Measurements from ENCODE around the gene EIF3I.

EIF3I gene

DNA sequence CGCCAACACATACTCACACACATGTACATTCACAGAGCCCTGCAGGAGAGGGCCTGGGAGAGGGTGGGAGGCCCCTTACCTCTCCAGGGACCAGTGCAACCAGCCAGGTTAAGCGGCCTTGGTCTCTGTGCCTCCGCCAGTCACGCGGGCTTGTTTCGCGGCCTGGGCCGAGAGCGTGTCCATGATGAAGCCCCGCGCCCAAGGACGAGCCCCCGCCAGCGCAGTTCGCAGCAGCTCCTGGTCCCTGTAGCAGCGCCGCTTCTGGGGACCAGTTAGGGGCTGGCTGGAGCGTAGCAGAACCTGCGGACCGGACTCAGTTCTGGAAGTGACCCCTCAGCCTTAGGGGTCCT is 17.6 kb downstream of the EIF3I start:
- Histone ChIP-seq H3K9me3 (ENCODE audit: control insufficient read depth, low read length) (no peaks in the 10 kb centered on the region), H3K4me1 (ENCODE audit: control insufficient read depth, insufficient read depth, low read length) (peaks cover 35% of the 10 kb centered on the region), H3K27me3 (replicated peaks; ENCODE audit: control insufficient read depth, insufficient read depth, low read length) (no peaks in the 10 kb centered on the region), H3K9ac (ENCODE audit: low read length) (peak overlapping the region; percentile 85), H3K4me3 (ENCODE audit: low read length) (peak overlapping the region; percentile 83), H3K36me3 (ENCODE audit: control insufficient read depth, insufficient read depth, low read length, severe bottlenecking) (no peaks in the 10 kb centered on the region)
- DNase-seq (ENCODE audit: low read depth): no peak

DNA sequence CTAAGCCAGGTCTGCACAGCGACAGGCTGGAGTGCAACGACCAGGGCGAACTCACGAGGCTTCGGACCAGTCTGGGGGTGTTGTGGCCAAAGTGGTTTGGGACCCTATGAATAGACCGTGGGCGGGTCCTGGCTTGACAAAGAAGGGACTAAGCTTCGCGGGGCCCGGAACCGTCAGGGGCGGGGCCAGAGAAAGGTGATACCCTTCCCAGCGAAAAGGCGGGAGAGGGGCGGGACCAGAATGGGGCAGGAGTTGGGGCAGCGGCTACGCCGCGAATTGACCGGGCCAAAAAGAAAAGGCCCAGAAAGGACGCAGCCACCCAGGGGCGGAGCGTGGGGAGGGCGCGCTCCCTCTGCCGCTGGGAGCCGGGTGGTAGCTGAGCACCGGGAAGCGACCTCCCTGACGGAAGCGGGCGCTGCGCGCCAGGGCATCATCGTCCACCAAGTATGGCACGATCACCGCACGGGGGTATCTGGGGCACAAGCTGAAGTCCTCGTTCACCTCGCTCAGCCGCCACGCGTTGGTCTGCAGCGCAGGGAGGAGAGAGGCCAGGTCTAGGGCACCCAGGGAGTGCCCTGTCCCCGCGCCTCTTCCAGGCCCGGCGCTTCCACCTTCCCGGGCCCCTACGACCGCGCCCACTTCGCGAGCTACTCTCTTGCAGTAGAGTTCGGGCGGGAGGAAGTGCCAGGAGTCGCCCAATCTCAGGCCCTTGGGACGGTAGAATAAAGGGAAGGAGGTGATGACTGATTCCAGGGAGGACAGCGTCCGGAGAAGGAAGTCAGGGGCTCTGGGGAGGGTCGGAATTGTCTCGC is 18.1 kb downstream of the EIF3I start:
- Histone ChIP-seq H3K36me3 (ENCODE audit: control insufficient read depth, insufficient read depth, low read length, severe bottlenecking) (no peaks in the 10 kb centered on the region), H3K4me3 (ENCODE audit: low read length) (peak overlapping the region; percentile 83), H3K9ac (ENCODE audit: low read length) (peak overlapping the region; percentile 85), H3K9me3 (ENCODE audit: control insufficient read depth, low read length) (no peaks in the 10 kb centered on the region), H3K4me1 (ENCODE audit: control insufficient read depth, insufficient read depth, low read length) (peaks cover 30% of the 10 kb centered on the region), H3K27me3 (replicated peaks; ENCODE audit: control insufficient read depth, insufficient read depth, low read length) (no peaks in the 10 kb centered on the region)
- DNase-seq (ENCODE audit: low read depth): peak; percentile 76

DNA sequence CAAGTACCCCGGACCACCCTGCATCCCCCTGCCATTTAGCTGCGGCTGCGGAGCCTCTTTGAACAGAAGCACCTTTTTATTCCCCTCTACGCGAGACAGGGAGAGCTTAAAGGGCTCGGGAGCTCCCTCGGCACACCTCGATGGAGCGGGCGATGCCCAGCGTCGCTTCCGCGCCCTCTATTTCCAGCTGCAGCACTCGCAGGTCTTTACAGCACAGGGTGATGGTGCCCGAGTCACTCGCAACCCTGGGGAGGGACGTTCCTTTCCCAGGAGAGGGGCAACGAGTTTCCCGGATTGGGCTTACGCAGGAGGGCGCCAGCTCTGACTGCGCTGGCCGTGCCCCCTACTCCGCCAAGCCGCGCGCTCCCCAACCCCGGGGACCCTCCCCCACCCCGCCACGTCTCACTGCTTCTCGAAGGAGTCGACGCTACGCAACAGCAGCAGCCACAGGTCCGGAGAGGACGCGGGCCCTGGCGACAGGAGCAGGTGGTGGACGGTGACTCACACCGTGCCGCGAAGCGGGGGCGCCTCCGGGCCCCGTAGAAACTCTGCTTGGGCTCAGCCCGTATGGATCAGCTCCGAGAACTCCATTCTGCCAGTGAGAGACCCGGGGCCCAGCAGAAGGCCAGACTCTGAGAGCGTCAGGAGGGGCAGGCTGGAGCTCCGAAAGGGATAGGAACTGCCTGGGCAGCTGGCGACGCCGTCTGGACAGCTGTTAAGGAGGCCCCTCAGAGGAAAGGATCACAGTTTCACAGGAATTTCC is 19.0 kb downstream of the EIF3I start:
- Histone ChIP-seq H3K9me3 (ENCODE audit: control insufficient read depth, low read length) (no peaks in the 10 kb centered on the region), H3K4me3 (ENCODE audit: low read length) (peak overlapping the region; percentile 83), H3K4me1 (ENCODE audit: control insufficient read depth, insufficient read depth, low read length) (peaks cover 22% of the 10 kb centered on the region), H3K36me3 (ENCODE audit: control insufficient read depth, insufficient read depth, low read length, severe bottlenecking) (no peaks in the 10 kb centered on the region), H3K9ac (ENCODE audit: low read length) (peak overlapping the region; percentile 85), H3K27me3 (replicated peaks; ENCODE audit: control insufficient read depth, insufficient read depth, low read length) (no peaks in the 10 kb centered on the region)
- peak; percentile 74 for DNase-seq (ENCODE audit: low read depth)

DNA sequence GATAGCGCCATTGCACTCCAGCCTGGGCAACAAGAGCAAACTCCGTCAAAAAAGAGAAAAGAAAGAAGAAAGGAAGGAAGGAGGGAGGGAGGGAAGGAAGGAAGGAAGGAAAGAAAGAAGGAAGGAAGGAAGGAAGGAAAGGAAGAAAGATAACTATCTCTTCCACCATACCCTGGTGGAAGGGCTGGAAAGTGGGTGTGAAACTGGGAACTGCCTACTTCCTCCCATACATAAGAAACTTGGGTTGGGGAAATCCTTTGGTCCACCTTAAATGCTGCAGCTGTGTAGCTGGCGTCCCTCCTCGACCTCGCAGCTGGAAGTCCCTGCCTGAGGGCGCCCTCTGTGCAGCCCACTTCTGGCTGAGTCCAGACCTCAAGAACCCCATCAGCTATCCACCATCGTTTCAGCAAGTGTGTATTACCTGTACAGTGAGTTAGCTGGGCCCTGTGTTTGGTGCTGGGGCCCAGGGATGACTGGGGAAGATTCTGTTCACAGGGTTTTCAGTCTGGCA is 20.2 kb downstream of the EIF3I start:
- Histone ChIP-seq H3K4me3 (ENCODE audit: low read length) (no peak overlapping the region), H3K9me3 (ENCODE audit: control insufficient read depth, low read length) (no peaks in the 10 kb centered on the region), H3K9ac (ENCODE audit: low read length) (no peak overlapping the region), H3K36me3 (ENCODE audit: control insufficient read depth, insufficient read depth, low read length, severe bottlenecking) (no peaks in the 10 kb centered on the region), H3K4me1 (ENCODE audit: control insufficient read depth, insufficient read depth, low read length) (peaks cover 26% of the 10 kb centered on the region), H3K27me3 (replicated peaks; ENCODE audit: control insufficient read depth, insufficient read depth, low read length) (no peaks in the 10 kb centered on the region)
- no peak for DNase-seq (ENCODE audit: low read depth)

DNA sequence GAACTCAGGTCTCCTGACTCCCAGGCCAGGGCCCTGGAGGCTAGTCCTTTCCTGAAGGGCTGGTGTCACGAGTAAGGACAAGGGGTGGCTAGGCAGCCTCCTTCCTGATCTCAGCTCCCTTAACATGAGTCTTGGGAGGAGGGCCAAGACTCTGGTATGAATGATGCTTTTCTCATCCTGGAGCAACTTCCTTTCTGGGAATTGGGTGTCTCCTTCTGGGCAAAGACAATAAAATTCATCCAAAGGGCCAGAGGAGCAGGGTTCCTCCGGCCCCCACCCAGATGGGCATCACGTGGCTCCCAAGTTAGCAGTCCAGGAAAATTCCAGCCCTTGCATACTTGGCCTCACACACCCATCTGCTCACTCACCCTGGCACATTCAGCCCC is 24.7 kb downstream of the EIF3I start, which contains the start of gene FAM167B:
FAM167B (plus strand) TSS at position 335 of the 386 bp plus-strand sequence. CDS start 200 bp downstream, outside the sequence.
- no peaks in the 10 kb centered on the region for H3K9me3 ChIP-seq (ENCODE audit: control insufficient read depth, low read length)
- DNase-seq (ENCODE audit: low read depth): peak; percentile 66
- H3K4me3 ChIP-seq (ENCODE audit: low read length): no peak within 1 kb of the TSS
- H3K9ac ChIP-seq (ENCODE audit: low read length): peak within 1 kb of the TSS; percentile 9
- no peaks in the 10 kb centered on the region for H3K36me3 ChIP-seq (ENCODE audit: control insufficient read depth, insufficient read depth, low read length, severe bottlenecking)
- H3K27me3 ChIP-seq (replicated peaks; ENCODE audit: control insufficient read depth, insufficient read depth, low read length): no peaks in the 10 kb centered on the region
- H3K4me1 ChIP-seq (ENCODE audit: control insufficient read depth, insufficient read depth, low read length): peaks cover 17% of the 10 kb centered on the region

DNA sequence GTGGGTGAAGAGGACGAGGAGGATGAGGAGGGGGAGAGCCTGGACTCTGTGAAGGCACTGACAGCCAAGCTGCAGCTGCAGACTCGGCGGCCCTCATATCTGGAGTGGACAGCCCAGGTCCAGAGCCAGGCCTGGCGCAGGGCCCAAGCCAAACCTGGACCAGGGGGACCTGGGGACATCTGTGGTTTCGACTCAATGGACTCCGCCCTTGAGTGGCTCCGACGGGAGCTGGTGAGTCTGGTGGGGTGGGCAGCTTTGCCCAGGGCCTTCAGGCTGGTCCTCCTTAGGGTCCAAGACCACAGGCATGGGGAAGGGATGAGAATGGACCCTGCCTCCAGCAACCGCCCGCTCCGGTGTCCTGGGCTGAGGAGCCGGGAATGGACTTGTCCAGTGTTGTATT is 25.2 kb downstream of the EIF3I start:
- H3K9ac ChIP-seq (ENCODE audit: low read length): peak overlapping the region; percentile 9
- H3K4me1 ChIP-seq (ENCODE audit: control insufficient read depth, insufficient read depth, low read length): peaks cover 17% of the 10 kb centered on the region
- DNase-seq (ENCODE audit: low read depth): no peak
- no peak overlapping the region for H3K4me3 ChIP-seq (ENCODE audit: low read length)
- no peaks in the 10 kb centered on the region for H3K36me3 ChIP-seq (ENCODE audit: control insufficient read depth, insufficient read depth, low read length, severe bottlenecking)
- H3K9me3 ChIP-seq (ENCODE audit: control insufficient read depth, low read length): no peaks in the 10 kb centered on the region
- no peaks in the 10 kb centered on the region for H3K27me3 ChIP-seq (replicated peaks; ENCODE audit: control insufficient read depth, insufficient read depth, low read length)

DNA sequence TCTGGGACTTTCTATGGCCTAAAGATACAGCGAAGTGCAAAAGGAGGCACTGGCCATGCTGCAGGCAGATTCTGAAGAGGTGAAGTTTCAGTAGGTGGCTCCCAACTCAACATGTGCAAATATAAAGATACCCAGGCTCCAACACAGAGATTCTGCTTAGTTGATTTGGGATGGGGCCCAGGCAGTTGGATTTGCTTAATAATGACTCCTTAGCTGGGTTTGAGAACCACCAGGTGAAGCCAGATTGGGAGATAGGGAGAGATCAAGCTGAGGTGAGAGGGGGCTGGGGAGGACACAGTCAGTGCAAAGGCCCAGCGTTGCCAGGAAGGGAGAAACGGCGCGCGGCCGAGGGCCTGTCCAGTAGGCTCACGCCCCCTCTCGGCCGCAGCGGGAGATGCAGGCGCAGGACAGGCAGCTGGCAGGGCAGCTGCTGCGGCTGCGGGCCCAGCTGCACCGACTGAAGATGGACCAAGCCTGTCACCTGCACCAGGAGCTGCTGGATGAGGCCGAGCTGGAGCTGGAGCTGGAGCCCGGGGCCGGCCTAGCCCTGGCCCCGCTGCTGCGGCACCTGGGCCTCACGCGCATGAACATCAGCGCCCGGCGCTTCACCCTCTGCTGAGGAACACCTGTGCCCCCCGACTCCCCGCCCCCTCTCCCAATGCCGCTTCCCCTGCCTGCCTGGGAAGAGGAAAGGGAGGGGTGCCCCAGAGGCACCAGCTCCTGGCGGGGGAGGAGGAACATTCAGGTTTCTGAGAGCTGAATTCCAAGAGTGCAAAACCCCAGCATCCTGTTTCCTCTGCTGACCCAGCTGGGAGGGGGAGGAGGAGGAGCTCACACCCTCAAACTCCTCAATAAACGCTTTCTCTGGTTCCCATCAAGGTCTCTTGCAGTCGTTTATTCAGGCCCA is 26.0 kb downstream of the EIF3I start:
- no peak overlapping the region for H3K4me3 ChIP-seq (ENCODE audit: low read length)
- H3K27me3 ChIP-seq (replicated peaks; ENCODE audit: control insufficient read depth, insufficient read depth, low read length): no peaks in the 10 kb centered on the region
- H3K36me3 ChIP-seq (ENCODE audit: control insufficient read depth, insufficient read depth, low read length, severe bottlenecking): no peaks in the 10 kb centered on the region
- no peak overlapping the region for H3K9ac ChIP-seq (ENCODE audit: low read length)
- peak; percentile 66 for DNase-seq (ENCODE audit: low read depth)
- peaks cover 17% of the 10 kb centered on the region for H3K4me1 ChIP-seq (ENCODE audit: control insufficient read depth, insufficient read depth, low read length)
- H3K9me3 ChIP-seq (ENCODE audit: control insufficient read depth, low read length): no peaks in the 10 kb centered on the region

DNA sequence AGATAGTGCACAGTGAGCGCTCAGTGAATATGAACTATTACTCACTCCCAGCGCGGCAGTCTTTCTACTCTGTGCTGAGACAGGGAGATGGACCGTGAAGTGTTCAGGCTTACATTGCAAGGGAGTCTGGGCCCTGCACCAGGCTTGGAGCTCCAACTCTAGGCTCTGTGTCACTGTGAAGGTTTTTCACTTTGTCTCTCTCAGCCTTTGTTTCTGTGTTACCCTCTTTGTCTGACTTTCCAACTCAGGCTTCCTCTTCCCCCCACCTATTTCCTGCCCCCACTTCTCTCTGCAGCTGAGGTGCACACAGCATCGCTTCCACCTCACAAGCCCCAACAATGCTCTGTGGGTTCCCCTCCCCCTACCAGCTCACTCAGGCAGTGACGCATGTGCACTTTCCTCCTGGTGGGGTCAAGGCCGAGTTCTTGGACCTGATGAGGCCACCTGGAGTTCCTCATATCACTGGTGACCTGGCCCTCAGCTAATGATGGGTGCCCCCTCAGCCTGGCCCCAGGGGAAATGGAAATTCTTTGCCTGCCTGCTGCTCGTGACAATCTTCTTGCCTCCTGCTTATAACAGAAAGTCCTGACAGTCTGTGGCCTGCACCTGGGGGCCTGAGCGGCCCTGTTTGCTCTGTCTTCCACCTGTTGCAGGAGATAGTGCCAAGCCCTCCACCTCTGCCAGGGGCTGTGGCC is 27.8 kb downstream of the EIF3I start:
- H3K27me3 ChIP-seq (replicated peaks; ENCODE audit: control insufficient read depth, insufficient read depth, low read length): no peaks in the 10 kb centered on the region
- no peaks in the 10 kb centered on the region for H3K9me3 ChIP-seq (ENCODE audit: control insufficient read depth, low read length)
- H3K4me3 ChIP-seq (ENCODE audit: low read length): no peak overlapping the region
- no peaks in the 10 kb centered on the region for H3K36me3 ChIP-seq (ENCODE audit: control insufficient read depth, insufficient read depth, low read length, severe bottlenecking)
- H3K4me1 ChIP-seq (ENCODE audit: control insufficient read depth, insufficient read depth, low read length): peaks cover 17% of the 10 kb centered on the region
- DNase-seq (ENCODE audit: low read depth): no peak
- no peak overlapping the region for H3K9ac ChIP-seq (ENCODE audit: low read length)

DNA sequence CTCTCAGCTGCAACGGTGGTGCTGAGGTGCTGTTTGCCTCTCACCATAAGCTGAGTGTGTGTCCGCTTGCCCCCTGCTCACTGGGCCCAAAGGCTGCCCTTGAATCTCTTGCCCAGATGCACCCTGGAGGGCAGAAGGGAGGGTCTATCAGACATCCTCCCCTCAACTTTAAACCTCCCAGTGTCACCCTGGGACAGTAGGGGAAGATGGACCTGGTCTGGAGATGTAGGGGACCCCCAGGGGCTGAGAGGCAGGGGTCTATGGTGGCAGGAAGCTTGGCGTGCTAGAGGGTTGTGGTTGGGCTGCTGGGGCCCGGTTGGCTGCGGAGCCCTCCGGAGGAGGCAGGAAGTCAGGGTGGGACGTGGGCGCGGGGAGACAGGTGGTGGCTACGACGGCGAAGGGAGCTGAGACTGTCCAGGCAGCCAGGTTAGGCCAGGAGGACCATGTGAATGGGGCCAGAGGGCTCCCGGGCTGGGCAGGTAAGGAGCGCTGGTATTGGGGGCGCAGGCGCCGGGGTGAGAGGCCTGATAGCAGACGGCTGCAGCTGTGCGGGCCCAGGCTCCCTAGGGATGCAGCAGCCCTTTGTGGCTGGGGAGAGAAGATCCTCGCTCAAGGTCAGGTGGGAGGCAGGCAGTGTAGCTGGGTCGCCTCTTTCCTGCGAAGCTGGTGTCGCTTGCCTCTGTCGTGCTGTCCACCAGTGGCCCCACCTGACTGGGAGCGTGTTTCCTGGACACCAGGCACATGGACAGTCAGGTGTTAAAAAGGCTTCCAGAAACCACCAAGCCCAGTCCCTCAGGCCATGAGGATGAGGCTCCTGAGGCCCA is 28.9 kb downstream of the EIF3I start, which contains the start of gene LCK:
LCK (plus strand) TSS at position 373 of the 824 bp plus-strand sequence. CDS start 23,065 bp downstream, outside the sequence.
- Histone ChIP-seq H3K36me3 (ENCODE audit: control insufficient read depth, insufficient read depth, low read length, severe bottlenecking) (no peaks in the 10 kb centered on the region), H3K9ac (ENCODE audit: low read length) (no peak within 1 kb of the TSS), H3K27me3 (replicated peaks; ENCODE audit: control insufficient read depth, insufficient read depth, low read length) (no peaks in the 10 kb centered on the region), H3K9me3 (ENCODE audit: control insufficient read depth, low read length) (no peaks in the 10 kb centered on the region), H3K4me3 (ENCODE audit: low read length) (no peak within 1 kb of the TSS), H3K4me1 (ENCODE audit: control insufficient read depth, insufficient read depth, low read length) (peaks cover 17% of the 10 kb centered on the region)
- DNase-seq (ENCODE audit: low read depth): no peak

Measured in adipocyte (in vitro differentiated cells).